Measurements from ENCODE around the gene IBA57. TPM values are rescaled to one million over a fixed set of nuclear protein-coding genes. Genes with fewer than 3 reads are reported as not detected.

IBA57 gene
- total and polyA plus RNA-seq, 2 of the 8 experiments (the other 6 are each of a cell fraction or from before 2014, with no cell fraction given), result 2.6 to 5.9 TPM

GRCh38 chr1:228159008-228159665 is 6.5 kb upstream of the IBA57 start:
- no peak overlapping the region for H3K14ac ChIP-seq (ENCODE audit: insufficient read length)
- H3K9me3 ChIP-seq (ENCODE audit: insufficient read depth in 2 of 2, low read depth in 1 of 2, low read length in 1 of 2), result no peaks in the 10 kb centered on the region
- no peak overlapping the region for H3K9ac ChIP-seq (replicated peaks in 1 of 4; ENCODE audit: extremely low read depth in 1 of 4, low read depth in 3 of 4, low read length in 3 of 4)
- H2AFZ ChIP-seq (ENCODE audit: low read length), result no peak overlapping the region
- peaks cover 0 to 9% (median 6%) of the 10 kb centered on the region in 4 experiments; a peak in 6 of 7 replicates for H3K4me1 ChIP-seq (replicated peaks in 1 of 4; ENCODE audit: control insufficient read depth in 3 of 4, insufficient read depth in 4 of 4, low read length in 3 of 4)
- H4K5ac ChIP-seq (ENCODE audit: insufficient read length, low read depth, low read length), result no peak overlapping the region
- no peaks in the 10 kb centered on the region for H3K79me2 ChIP-seq (ENCODE audit: control insufficient read depth in 1 of 2, insufficient read depth in 2 of 2, low read length in 2 of 2)
- no peak overlapping the region for H3K27ac ChIP-seq (ENCODE audit: low read depth, low read length)
- WGBS, 2 experiments (ENCODE audit: extremely low coverage in 1 of 2, insufficient coverage in 1 of 2, insufficient read length in 1 of 2, insufficient replicate concordance in 2 of 2, low coverage in 1 of 2, low lambda C conversion rate in 2 of 2, missing lambda C conversion rate in 1 of 2), result 88% methylated on average over 9 of the region's 14 CpGs; no CpG with 5 or more reads in 1 of the 2 experiments
- no peak overlapping the region for H2BK15ac ChIP-seq (ENCODE audit: low read length)
- no peak overlapping the region for H2BK120ac ChIP-seq (replicated peaks; ENCODE audit: low read depth, low read length)
- peak overlapping the region; percentile 89; the same call in 1 of the 2 replicates for H4K8ac ChIP-seq (ENCODE audit: extremely low read depth, insufficient read depth, low read length)
- peaks cover 1 to 3% of the 10 kb centered on the region in 2 experiments for H4K20me1 ChIP-seq (replicated peaks in 1 of 2; ENCODE audit: control insufficient read depth in 1 of 2, insufficient read depth in 2 of 2, low read length in 2 of 2)
- TF ChIP-seq BCL11A (IDR thresholded peaks at IDR 0.05; ENCODE audit: low read depth in 2 of 2, low read length in 2 of 2) (no peak), KDM4A (IDR thresholded peaks at IDR 0.05; ENCODE audit: low read depth, low read length, severe bottlenecking) (no peak), NANOG (IDR thresholded peaks at IDR 0.05; ENCODE audit: insufficient read depth, low read depth, low read length, poor library complexity, severe bottlenecking) (no peak), CTCF (IDR thresholded peaks at IDR 0.05; ENCODE audit: control extremely low read depth in 1 of 3, insufficient read depth in 1 of 3, low read depth in 1 of 3, low read length in 3 of 3) (no peak), CHD2 (IDR thresholded peaks at IDR 0.05; ENCODE audit: low read length) (no peak), KDM5A (IDR thresholded peaks at IDR 0.05; ENCODE audit: low read length) (no peak), EGR1 (IDR thresholded peaks at IDR 0.05; ENCODE audit: borderline replicate concordance, low read depth, low read length) (no peak), POLR2A (IDR thresholded peaks at IDR 0.05; ENCODE audit: control extremely low read depth in 1 of 2, low read depth in 2 of 2, low read length in 2 of 2) (no peak), TBP (IDR thresholded peaks at IDR 0.05; ENCODE audit: low read depth, low read length) (no peak), BRCA1 (IDR thresholded peaks at IDR 0.05; ENCODE audit: low read depth, low read length) (no peak)
- POLR2A ChIA-PET (ENCODE audit: partially characterized antibody), result interaction anchor here (0.6 to 2.3 kb wide), 2 partner anchors 19 to 332 kb away, joined by 3 to 7 read pairs; partner anchors contain the start of gene GUK1
- no peaks in the 10 kb centered on the region for H3K23me2 ChIP-seq (ENCODE audit: low read depth, low read length)
- no peak overlapping the region for H2AK5ac ChIP-seq (ENCODE audit: low read depth, low read length)
- no peak overlapping the region for H4K91ac ChIP-seq (replicated peaks; ENCODE audit: insufficient read length, low read length)
- no peak overlapping the region for H2BK5ac ChIP-seq (ENCODE audit: low read depth, low read length)
- no peak overlapping the region for H3K4me3 ChIP-seq (ENCODE audit: extremely low read depth in 1 of 4, insufficient read depth in 2 of 4, low read depth in 3 of 4, low read length in 4 of 4)
- H3K23ac ChIP-seq (ENCODE audit: insufficient read length), result no peak overlapping the region
- H3K36me3 ChIP-seq (ENCODE audit: control insufficient read depth in 2 of 4, insufficient read depth in 4 of 4, low read length in 3 of 4), result no peaks in the 10 kb centered on the region
- FAIRE-seq (no peak), DNase-seq (ENCODE audit: low read depth in 1 of 2, low spot score in 2 of 2) (no peak)
- peaks cover 0 to 5% (median 1%) of the 10 kb centered on the region in 4 experiments; a peak in 4 of 7 replicates for H3K27me3 ChIP-seq (replicated peaks in 1 of 4; ENCODE audit: control insufficient read depth in 3 of 4, extremely low read depth in 1 of 4, insufficient read depth in 3 of 4, low read length in 3 of 4)
- no peak overlapping the region for H2BK12ac ChIP-seq (ENCODE audit: low read depth, low read length)
- H3K56ac ChIP-seq (replicated peaks; ENCODE audit: insufficient read length, low read depth, low read length), result no peak overlapping the region
- H3K79me1 ChIP-seq (ENCODE audit: low read depth, low read length), result 0 out of 2 replicates have a peak, but pooled peaks cover 2% of the 10 kb centered on the region
- H3K4me2 ChIP-seq (ENCODE audit: insufficient read depth in 1 of 2, low read depth in 2 of 2, low read length in 2 of 2), result no peak overlapping the region; a peak in 1 of 4 replicates
- H3K18ac ChIP-seq (ENCODE audit: extremely low read depth, low read length), result no peak overlapping the region
- H2BK20ac ChIP-seq (ENCODE audit: low read length), result no peak overlapping the region
- CTCF ChIA-PET (ENCODE audit: partially characterized antibody), result interaction anchor here (0.6 to 1.3 kb wide), 4 partner anchors 19 to 154 kb away, joined by 3 to 4 read pairs (median 4); no protein-coding TSS in a partner anchor
- no peak overlapping the region for H3K4ac ChIP-seq (replicated peaks; ENCODE audit: insufficient read length, low read depth, low read length)
